HG03045 (cell line): ENCODE measurements around the gene SFXN5.

Experiments used
- ATAC-seq: cut with Tn5 transposase; IDR thresholded peaks from one replicate; pipeline ENCODE4 v1.9.1; 2021; ENCODE audit warnings: mild to moderate bottlenecking, moderate library complexity; ENCODE audit not compliant: unreplicated experiment

The SFXN5 gene

GRCh38 chr2:73021371-73022010 is 50.0 kb downstream of the SFXN5 start:
- no peak for ATAC-seq

DNA sequence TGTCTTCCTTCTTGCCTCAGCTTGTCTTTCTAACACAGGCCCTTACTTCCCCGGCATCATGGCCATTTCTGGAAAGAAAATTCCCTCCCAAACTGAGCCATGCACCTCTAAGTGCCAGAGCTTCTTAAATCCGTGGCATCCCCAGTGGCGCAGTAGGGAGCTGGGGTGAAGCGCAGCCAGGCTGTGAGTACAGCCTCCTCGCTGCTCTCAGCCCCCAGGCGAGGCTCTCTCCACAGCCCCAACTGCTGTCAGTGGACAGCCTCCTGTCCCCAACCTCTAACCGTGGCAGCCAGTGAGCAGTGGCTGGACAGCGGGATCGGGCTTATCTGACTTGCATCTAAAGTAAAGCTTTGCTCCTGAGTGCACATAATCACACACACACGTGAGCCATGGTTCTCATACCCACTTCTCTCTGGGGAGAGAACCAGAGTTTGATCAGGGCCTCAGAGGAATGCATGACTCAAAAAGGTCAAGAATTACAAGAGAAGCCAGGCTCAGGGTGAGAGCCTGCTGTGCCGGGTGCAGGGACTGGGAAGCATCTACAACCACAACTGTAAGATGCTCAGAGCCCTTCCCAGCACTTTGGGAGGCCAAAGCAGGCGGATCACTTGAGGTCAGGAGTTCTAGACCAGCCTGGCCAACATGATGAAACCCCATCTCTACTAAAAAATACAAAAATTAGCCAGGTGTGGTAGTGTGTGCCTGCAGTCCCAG is 50.7 kb downstream of the SFXN5 start:
- no peak for ATAC-seq

GRCh38 chr2:73020306-73020656 is 51.2 kb downstream of the SFXN5 start:
- ATAC-seq = no peak

- ATAC-seq = no peak
These were observed 53.2 kb downstream of the SFXN5 start for GRCh38 chr2:73018188-73018825.

DNA sequence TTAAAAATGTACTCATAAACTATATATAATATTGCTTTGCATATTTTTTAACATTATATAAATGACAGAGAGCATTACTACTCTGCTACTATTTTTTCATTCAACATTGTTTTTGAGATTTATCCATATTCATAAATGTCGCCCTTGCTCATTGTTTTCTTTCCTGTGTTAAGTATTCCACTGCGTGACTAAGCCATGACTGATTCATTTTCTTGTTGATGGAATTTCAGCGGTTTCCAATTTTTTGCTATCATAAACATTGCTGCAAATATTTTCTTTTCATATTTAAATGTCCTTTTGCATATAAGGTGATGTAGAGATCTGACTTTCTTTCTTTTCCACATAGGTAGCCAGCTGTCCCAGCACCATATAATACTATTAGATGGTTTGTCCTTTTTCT is 57.6 kb downstream of the SFXN5 start:
- no peak for ATAC-seq

GRCh38 chr2:73009177-73009839 is 62.2 kb downstream of the SFXN5 start:
- ATAC-seq = no peak

DNA sequence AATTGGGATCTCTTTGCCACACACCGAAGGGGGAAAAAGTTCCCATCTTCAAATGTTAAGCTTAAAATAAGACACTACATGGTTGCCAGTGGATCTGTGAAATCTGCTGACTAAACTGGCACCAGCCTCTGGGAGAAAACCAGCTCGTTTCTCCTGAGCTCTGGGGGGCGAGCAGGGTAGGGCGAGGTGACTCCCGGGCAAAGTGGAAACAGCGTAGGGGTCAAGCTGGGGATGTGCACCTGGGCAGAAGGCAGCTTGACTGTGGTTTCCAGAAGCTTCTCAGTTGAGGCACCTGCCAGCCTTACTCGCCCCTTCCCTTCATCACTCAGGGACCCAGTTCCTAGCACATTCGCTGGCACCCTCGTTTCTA is 62.8 kb downstream of the SFXN5 start:
- no peak for ATAC-seq

DNA sequence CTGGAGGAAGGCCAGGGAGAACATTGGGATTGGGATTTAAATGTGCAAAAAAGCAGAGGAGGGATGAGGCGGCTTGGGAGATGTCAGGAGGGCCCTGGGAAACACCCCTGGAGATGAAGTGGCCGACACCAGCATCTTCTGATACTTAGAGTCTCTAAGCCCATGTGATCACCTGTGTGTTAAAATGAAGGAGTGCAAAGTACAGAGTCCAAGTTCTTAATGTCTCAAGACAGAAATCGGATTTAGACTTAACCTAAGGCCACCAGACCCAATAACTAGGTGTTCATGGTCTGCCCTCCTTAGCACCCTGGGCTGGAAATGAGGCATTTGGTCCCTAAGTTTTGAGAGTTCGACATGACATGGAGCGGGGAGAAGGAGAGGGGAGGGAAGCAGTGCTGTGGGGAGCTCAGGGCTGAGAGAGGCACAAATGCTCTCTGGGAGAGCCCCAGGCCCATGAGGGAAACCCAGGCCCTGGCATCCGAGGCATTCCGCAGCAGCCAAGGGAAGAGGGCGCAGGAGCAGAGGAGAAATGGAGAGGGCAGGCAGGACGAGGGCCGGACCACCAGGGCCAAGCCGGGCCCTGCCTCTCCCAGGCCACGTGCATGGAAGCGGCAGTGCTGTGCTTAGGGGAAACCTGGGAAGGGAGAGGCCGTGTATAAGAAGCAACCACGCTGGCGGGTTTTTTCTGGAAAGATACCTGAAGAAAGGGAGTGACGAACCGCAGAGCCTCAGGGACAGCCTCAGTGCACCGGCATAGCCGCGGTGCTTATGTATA is 63.3 kb downstream of the SFXN5 start:
- no peak for ATAC-seq

- no peak for ATAC-seq
These were observed 64.4 kb downstream of the SFXN5 start for GRCh38 chr2:73006969-73007710.

GRCh38 chr2:73004889-73005596 is 66.5 kb downstream of the SFXN5 start:
- no peak for ATAC-seq

DNA sequence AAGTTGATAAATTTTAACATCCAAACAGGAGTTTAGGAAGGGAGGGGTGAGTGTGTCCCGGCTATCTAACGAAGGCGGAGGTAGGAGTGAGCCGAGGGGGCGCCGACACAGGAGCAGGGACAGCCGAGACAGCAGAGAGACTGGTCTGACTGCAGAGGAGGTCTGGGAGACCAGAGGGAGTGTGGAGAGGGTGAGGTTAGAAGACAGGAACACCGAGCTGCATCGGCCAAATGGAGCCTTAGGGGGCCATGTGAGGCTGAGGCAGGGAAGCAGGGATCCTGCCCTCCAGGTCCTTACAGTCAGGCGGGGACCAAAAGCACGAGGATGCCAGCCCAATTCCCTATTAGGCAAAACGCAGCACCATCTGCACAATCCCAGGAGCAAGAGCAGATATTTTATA is 67.0 kb downstream of the SFXN5 start:
- ATAC-seq = no peak

DNA sequence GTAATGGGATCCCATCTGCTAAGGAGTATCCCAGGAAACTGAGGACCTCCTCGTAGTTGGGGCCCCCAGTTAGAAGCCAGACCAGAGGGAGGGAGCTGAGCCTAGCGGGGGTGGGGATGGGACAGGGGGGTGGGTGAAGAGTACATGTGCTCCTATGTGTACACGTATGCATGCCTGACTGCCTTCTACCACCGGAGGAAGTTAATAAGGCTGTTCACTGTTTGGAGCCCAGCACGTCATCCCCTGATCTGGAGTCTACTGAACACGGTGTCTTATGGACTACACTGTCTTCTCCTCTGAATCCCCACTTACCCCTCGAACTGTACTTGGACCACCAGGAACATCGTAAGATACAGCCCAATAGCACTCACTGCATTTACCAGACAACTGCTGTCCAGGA is 68.5 kb downstream of the SFXN5 start:
- ATAC-seq = no peak

GRCh38 chr2:73000808-73001570 is 70.5 kb downstream of the SFXN5 start:
- no peak for ATAC-seq

GRCh38 chr2:72999729-73000725 is 71.5 kb downstream of the SFXN5 start:
- no peak for ATAC-seq

DNA sequence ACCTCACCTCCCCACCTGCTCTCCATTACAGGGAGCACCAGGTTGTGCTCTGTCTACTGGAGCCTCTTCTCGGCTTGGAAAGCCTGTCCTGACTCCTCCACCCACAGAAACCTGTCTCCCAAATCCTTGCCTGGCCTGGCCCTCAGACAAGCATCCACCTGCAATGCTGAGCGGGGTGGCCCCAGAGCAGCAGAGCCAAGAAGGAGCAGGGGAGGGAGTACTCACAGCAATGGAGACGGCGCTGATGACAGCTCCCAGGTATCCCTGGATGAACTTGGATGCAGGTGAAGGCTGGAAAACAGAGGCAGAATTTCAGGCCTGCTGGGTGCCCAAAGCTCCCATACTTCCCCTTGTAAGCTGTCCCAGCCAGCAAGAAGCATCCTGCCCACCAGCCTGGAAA is 72.8 kb downstream of the SFXN5 start:
- ATAC-seq = no peak

DNA sequence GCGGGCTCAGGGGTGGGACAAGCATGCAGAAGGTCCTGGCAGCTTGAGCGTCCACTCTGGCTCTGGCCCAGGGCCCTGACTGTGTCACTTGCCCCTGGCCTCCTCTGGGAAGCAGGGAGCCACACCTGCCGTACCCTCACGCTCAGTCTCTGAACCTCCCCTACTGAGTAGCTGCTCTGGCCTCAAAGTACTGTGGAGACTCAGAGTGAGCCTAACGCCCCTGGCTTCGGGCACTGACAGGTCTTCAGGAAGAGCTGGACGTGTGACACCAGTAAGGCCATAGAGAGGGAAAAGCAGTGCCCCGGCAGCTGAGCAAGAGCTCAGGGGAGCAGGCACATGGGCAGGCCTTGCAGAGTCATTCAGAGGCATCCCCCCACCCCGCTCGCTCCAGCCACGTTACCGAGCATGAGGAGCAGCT is 73.3 kb downstream of the SFXN5 start:
- no peak for ATAC-seq

- no peak for ATAC-seq
These were observed 75.4 kb downstream of the SFXN5 start for GRCh38 chr2:72996117-72996502.
